Gastrocnemius medialis (tissue), 4 donors: Measurements from ENCODE around the gene LHPP.

Source experiments
- POLR2A ChIP-seq, 2 donors: fragments of 450-650 bp; IDR thresholded peaks; one replicate each; pipeline ENCODE4 v1.6.1; 2017; ENCODE audit warnings: antibody characterized with exemption in 2 of 2, mild to moderate bottlenecking in 2 of 2, moderate library complexity in 2 of 2
- TF ChIP-seq, protein P1 (sequence below), 5 experiments: fragments of 450-650 bp in 3 of 5; fragments of 200-600 bp in 2 of 5; sonication (generic) in 2 of 5; IDR thresholded peaks in 4 of 5; conservative IDR thresholded peaks in 1 of 5; 1 replicate in 4 of 5; 2 replicates in 1 of 5; pipeline ENCODE4 v1.5.1; 2016 to 2019; ENCODE audit warnings: antibody characterized with exemption in 5 of 5, mild to moderate bottlenecking in 3 of 5, moderate library complexity in 3 of 5

DNA sequence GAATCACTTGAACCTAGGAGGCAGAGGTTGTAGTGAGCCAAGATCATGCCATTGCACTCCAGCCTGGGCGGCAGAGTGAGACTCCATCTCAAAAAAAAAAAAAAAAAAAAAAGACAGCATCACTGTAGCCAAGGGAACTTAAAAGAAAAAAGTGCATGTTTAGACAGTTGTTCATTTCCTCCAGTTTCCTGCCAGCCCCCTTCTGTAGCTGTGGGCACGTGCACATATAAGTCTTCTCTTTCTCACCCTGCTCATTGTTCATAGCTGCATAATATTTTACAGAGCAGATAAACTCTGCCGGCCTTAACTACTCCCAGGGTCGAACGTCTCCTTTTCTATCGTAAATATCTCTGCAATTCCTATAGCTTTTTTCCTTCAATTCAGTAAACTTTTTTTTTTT, 132.6 kb downstream of the LHPP start:
- TF ChIP-seq, protein P1, sequence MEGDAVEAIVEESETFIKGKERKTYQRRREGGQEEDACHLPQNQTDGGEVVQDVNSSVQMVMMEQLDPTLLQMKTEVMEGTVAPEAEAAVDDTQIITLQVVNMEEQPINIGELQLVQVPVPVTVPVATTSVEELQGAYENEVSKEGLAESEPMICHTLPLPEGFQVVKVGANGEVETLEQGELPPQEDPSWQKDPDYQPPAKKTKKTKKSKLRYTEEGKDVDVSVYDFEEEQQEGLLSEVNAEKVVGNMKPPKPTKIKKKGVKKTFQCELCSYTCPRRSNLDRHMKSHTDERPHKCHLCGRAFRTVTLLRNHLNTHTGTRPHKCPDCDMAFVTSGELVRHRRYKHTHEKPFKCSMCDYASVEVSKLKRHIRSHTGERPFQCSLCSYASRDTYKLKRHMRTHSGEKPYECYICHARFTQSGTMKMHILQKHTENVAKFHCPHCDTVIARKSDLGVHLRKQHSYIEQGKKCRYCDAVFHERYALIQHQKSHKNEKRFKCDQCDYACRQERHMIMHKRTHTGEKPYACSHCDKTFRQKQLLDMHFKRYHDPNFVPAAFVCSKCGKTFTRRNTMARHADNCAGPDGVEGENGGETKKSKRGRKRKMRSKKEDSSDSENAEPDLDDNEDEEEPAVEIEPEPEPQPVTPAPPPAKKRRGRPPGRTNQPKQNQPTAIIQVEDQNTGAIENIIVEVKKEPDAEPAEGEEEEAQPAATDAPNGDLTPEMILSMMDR (IDR thresholded peaks at IDR 0.05 in 4 of 5, conservative IDR thresholded peaks at IDR 0.05 in 1 of 5): no peak
- no peak for TF ChIP-seq POLR2A (IDR thresholded peaks at IDR 0.05)
